Uterus (tissue), 4 donors: ENCODE measurements around the gene CCDC50. TPM values are rescaled to one million over a fixed set of nuclear protein-coding genes. Genes with fewer than 3 reads are reported as not detected.
A peak's percentile ranks its signal among the peaks of the same experiment; 100 is the strongest.

Source experiments
- DNase-seq, 2 donors: peaks; one replicate each; pipeline ENCODE4 v3.0.0-alpha.2; 2019 to 2020
- H3K27ac ChIP-seq, 2 donors: fragments of 200-600 bp; sonication (generic); 1 replicate in 1 of 2; 2 replicates in 1 of 2; pipeline ENCODE4 v1.5.1; 2016 to 2018
- H3K27me3 ChIP-seq, 2 donors: fragments of 200-600 bp; sonication (generic); one replicate each; pipeline ENCODE4 v1.5.1; 2018 to 2019; ENCODE audit warnings: control low read depth in 1 of 2
- H3K36me3 ChIP-seq, 2 donors: fragments of 200-600 bp; sonication (generic); one replicate each; pipeline ENCODE4 v1.5.1; 2019; ENCODE audit warnings: control low read depth in 1 of 2
- H3K4me1 ChIP-seq, 2 donors: fragments of 200-600 bp; sonication (generic); one replicate each; pipeline ENCODE4 v1.5.1; 2018 to 2019; ENCODE audit warnings: control low read depth in 1 of 2
- H3K4me3 ChIP-seq, 2 donors: fragments of 200-600 bp; sonication (generic); 1 replicate in 1 of 2; 2 replicates in 1 of 2; pipeline ENCODE4 v1.5.1; 2018 to 2019; ENCODE audit warnings: mild to moderate bottlenecking in 1 of 2
- H3K9me3 ChIP-seq, 2 donors: fragments of 200-600 bp; sonication (generic); one replicate each; pipeline ENCODE4 v1.5.1; 2019; ENCODE audit warnings: control low read depth in 1 of 2
- POLR2A ChIP-seq, 2 donors: fragments of 450-650 bp; IDR thresholded peaks; one replicate each; pipeline ENCODE4 v1.6.1; 2016; ENCODE audit warnings: antibody characterized with exemption in 2 of 2, mild to moderate bottlenecking in 1 of 2, moderate library complexity in 1 of 2
- intact Hi-C: fragments of 100-400 bp; cut with DNase I; formaldehyde crosslinking; loops from one replicate; pipeline ENCODE4 v1.15.1; 2023; ENCODE audit warnings: low total_unique reads
- total RNA-seq, 4 donors: library from RNA; depleted of rRNA in 3 of 4; stranded (reverse); fragments of >200 nt in 3 of 4; gene quantifications; one replicate each; pipeline versions ENCODE4 v1.1.0 to v1.2.4, GENCODE V29; 2014 to 2023
- TF ChIP-seq, protein P1 (sequence below), 4 experiments: fragments of 200-600 bp in 2 of 4; fragments of 450-650 bp in 2 of 4; sonication (generic) in 2 of 4; IDR thresholded peaks; one replicate each; pipeline ENCODE4 v1.5.1; 2016 to 2019; ENCODE audit warnings: antibody characterized with exemption in 4 of 4, mild to moderate bottlenecking in 2 of 4, moderate library complexity in 1 of 4
- donor health status: DM: yes; HTN: yes; CAD: no.

The CCDC50 gene
- total RNA-seq, 4 donors from 2014 or later = 68.4 to 342 (median 96.1) TPM

DNA sequence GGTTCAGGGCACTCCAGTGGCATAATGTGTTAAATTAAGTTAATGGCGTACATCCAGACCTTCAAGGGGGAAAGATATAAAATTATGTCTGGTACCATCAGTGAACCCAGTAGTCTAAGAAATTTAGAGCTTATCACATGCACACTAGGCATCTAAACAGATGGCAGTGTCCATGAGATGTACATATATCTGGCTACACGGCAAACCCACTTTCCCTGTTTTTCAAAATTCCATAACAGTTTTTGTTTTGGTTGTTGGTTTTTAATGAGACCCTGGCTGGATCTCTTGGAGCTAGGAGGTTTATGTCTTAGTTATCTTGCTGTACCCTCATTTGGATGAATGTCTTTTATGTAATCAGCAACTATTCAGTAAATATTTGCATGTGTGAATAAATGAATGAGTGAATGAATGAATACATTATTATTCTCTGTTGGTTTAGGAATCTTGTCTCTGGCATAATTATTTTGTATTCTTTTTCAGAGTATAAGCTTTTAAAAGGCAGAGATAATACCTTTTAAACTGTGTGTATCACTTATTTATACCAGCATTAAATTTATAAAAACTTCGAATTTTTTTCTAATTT is 4.2 kb downstream of the CCDC50 start:
- Histone ChIP-seq H3K36me3 (no peaks in the 10 kb centered on the region), H3K9me3 (no peaks in the 10 kb centered on the region), H3K27ac (peak overlapping the region in 1 of 2 donors; percentile 90), H3K4me3 (no peak overlapping the region), H3K27me3 (no peaks in the 10 kb centered on the region), H3K4me1 (peaks cover 0 to 2% of the 10 kb centered on the region in 2 donors)
- intact Hi-C loops = no loop called here
- DNase-seq = no peak
- TF ChIP-seq, protein P1, sequence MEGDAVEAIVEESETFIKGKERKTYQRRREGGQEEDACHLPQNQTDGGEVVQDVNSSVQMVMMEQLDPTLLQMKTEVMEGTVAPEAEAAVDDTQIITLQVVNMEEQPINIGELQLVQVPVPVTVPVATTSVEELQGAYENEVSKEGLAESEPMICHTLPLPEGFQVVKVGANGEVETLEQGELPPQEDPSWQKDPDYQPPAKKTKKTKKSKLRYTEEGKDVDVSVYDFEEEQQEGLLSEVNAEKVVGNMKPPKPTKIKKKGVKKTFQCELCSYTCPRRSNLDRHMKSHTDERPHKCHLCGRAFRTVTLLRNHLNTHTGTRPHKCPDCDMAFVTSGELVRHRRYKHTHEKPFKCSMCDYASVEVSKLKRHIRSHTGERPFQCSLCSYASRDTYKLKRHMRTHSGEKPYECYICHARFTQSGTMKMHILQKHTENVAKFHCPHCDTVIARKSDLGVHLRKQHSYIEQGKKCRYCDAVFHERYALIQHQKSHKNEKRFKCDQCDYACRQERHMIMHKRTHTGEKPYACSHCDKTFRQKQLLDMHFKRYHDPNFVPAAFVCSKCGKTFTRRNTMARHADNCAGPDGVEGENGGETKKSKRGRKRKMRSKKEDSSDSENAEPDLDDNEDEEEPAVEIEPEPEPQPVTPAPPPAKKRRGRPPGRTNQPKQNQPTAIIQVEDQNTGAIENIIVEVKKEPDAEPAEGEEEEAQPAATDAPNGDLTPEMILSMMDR (IDR thresholded peaks at IDR 0.05) = no peak
- TF ChIP-seq POLR2A (IDR thresholded peaks at IDR 0.05) = no peak

DNA sequence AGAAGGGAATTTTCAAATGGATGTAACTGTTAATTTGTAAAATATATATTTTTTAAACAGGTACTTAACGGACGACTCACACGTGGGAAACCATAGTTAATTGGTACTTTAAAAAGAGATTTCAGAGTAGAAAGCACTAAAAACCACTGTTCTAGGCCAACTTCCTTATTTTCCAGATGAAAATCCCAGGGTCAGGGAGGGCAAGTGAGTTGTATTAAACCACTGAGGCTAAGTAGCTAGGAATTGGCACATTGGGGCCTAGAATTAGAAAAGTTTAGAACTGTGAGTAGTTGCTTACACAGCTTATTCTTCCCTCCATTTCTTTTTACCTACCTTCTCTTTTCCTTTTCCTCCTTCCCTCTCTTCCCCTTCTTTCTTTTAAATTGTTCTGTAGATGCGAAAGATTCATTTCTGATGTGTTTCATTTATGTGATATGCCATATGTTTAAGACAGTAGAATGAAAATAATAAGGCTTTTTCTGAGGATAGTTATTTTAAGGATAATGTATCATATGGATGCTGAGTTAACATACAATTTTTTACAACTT is 5.2 kb downstream of the CCDC50 start:
- no peak for DNase-seq
- no peak overlapping the region for H3K27ac ChIP-seq
- no peaks in the 10 kb centered on the region for H3K27me3 ChIP-seq
- TF ChIP-seq, protein P1 (IDR thresholded peaks at IDR 0.05) = no peak
- no peak for TF ChIP-seq POLR2A (IDR thresholded peaks at IDR 0.05)
- H3K36me3 ChIP-seq = no peaks in the 10 kb centered on the region
- intact Hi-C loops = no loop called here
- no peaks in the 10 kb centered on the region for H3K9me3 ChIP-seq
- H3K4me3 ChIP-seq = no peak overlapping the region
- peaks cover 0 to 4% of the 10 kb centered on the region in 2 donors for H3K4me1 ChIP-seq

DNA sequence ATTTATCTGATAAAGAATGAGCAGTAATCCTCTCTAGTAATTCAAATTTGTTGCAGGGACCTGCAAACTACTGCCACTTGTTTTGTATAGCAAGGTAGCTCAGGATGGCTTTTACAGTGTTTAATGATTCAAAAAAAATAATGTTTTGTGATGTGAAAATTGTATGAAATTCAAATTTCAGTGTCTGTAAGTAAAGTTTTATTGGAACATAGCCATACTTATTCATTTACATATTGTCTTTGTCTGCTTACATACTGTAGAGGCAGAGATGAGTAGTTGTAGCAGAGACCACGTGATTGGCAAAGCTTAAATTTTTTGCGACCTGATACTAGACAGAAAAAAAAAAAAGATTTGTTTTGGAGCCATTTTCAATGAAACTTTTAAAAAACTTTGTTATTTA is 7.6 kb downstream of the CCDC50 start:
- intact Hi-C loops = no loop called here
- Histone ChIP-seq H3K27ac (peak overlapping the region in 1 of 2 donors; percentile 75), H3K36me3 (no peaks in the 10 kb centered on the region), H3K9me3 (no peaks in the 10 kb centered on the region), H3K4me1 (peaks cover 0 to 11% of the 10 kb centered on the region in 2 donors), H3K4me3 (no peak overlapping the region), H3K27me3 (no peaks in the 10 kb centered on the region)
- no peak for DNase-seq
- TF ChIP-seq, protein P1 (IDR thresholded peaks at IDR 0.05) = no peak
- TF ChIP-seq POLR2A (IDR thresholded peaks at IDR 0.05) = no peak

DNA sequence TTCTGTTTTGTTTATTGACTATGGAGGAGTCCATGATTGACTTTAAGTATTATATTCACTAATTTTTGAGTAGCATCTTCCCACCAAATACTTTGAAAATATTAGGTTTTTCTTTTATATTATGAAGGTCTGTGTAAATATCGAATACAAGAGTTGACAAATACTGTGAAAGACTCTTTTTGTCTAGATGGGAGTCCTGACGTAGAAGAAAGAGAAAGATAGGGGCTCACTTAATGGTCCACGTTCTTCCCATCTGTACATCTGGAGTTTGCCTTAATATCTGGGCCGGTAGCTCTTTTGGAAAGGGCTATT is 8.9 kb downstream of the CCDC50 start:
- intact Hi-C loops = no loop called here

DNA sequence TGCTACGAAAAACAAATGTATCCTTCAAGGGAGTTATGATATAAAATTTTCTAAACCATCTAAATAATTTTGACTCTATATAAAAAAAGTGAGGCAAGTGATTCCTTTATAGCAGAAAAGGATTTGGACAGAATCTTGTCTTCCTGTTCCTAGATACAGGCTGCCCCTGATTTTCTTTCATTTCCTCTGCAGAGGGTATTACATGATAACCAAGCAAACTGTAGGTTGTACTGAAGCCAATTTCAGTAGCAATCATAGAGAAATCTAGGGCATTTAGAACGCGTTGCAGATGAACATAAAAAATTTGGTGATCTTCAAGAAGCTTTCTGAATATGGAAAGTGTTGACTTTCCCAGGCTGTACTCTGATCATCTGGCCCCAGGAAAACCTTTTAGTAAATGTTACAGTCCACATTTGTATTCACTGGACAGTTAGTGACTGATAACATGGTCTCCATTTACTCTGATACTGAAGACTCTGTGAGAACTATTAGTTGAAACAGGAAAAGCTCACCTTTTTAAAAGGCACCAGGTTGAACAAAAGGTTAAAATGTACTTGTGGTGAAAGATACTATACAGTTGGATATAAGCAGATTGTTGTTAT is 10.2 kb downstream of the CCDC50 start:
- peaks cover 0 to 11% of the 10 kb centered on the region in 2 donors for H3K4me1 ChIP-seq
- H3K27me3 ChIP-seq = no peaks in the 10 kb centered on the region
- no peaks in the 10 kb centered on the region for H3K9me3 ChIP-seq
- no peak for DNase-seq
- intact Hi-C loops = no loop called here
- TF ChIP-seq POLR2A (IDR thresholded peaks at IDR 0.05) = no peak
- TF ChIP-seq, protein P1 (IDR thresholded peaks at IDR 0.05) = no peak
- no peaks in the 10 kb centered on the region for H3K36me3 ChIP-seq
- peak overlapping the region in 1 of 2 donors; percentile 19 for H3K27ac ChIP-seq
- no peak overlapping the region for H3K4me3 ChIP-seq

More for the DNA sequence above, 8.9 kb downstream of the CCDC50 start:
- Histone ChIP-seq H3K9me3 (no peaks in the 10 kb centered on the region), H3K36me3 (no peaks in the 10 kb centered on the region), H3K27ac (peak overlapping the region; percentile 62 to 75), H3K4me1 (peaks cover 0 to 11% of the 10 kb centered on the region in 2 donors), H3K27me3 (no peaks in the 10 kb centered on the region), H3K4me3 (no peak overlapping the region)
- TF ChIP-seq POLR2A (IDR thresholded peaks at IDR 0.05) = no peak
- TF ChIP-seq, protein P1 (IDR thresholded peaks at IDR 0.05) = no peak
- DNase-seq = no peak
